HG03045 (cell line): ENCODE data around the gene UCHL3.

Source experiments
- ATAC-seq: cut with Tn5 transposase; IDR thresholded peaks from one replicate; pipeline ENCODE4 v1.9.1; 2021; ENCODE audit warnings: mild to moderate bottlenecking, moderate library complexity; ENCODE audit not compliant: unreplicated experiment

Gene UCHL3

GRCh38 chr13:75549262-75550158 is at the start of gene UCHL3:
Gene UCHL3 (plus strand): TSS chr13:75549791. CDS start chr13:75549821, 30 bp downstream.
- ATAC-seq = peak; percentile 97

GRCh38 chr13:75505327-75505726 is 44.3 kb upstream of the UCHL3 start:
- no peak for ATAC-seq

- no peak for ATAC-seq
These were observed 43.6 kb upstream of the UCHL3 start for GRCh38 chr13:75506018-75506417.

- ATAC-seq = no peak
These were observed 42.3 kb upstream of the UCHL3 start for GRCh38 chr13:75507027-75508001.

GRCh38 chr13:75508002-75508548 is 41.5 kb upstream of the UCHL3 start:
- ATAC-seq = no peak

- no peak for ATAC-seq
These were observed 38.5 kb upstream of the UCHL3 start for GRCh38 chr13:75511051-75511625.

- ATAC-seq = peak; percentile 86
These were observed 37.3 kb upstream of the UCHL3 start for GRCh38 chr13:75512253-75512652.

GRCh38 chr13:75513271-75513670 is 36.3 kb upstream of the UCHL3 start:
- no peak for ATAC-seq

GRCh38 chr13:75514080-75514995 is 35.3 kb upstream of the UCHL3 start:
- ATAC-seq = no peak

GRCh38 chr13:75518439-75519088 is 31.0 kb upstream of the UCHL3 start:
- no peak for ATAC-seq

GRCh38 chr13:75521956-75522355 is 27.6 kb upstream of the UCHL3 start:
- no peak for ATAC-seq

- no peak for ATAC-seq
These were observed 19.0 kb upstream of the UCHL3 start for GRCh38 chr13:75530549-75530961.

- ATAC-seq = no peak
These were observed 15.7 kb upstream of the UCHL3 start for GRCh38 chr13:75533861-75534260.

GRCh38 chr13:75537401-75538365 is 11.9 kb upstream of the UCHL3 start, which contains the start of gene COMMD6:
Gene COMMD6 (minus strand): TSS chr13:75537841. CDS start chr13:75537805, 36 bp downstream.
- peak; percentile 98 for ATAC-seq

- ATAC-seq = no peak
These were observed 8.3 kb upstream of the UCHL3 start for GRCh38 chr13:75541287-75541686.

GRCh38 chr13:75541961-75542360 is 7.6 kb upstream of the UCHL3 start:
- no peak for ATAC-seq

GRCh38 chr13:75544681-75545330 is 4.8 kb upstream of the UCHL3 start:
- no peak for ATAC-seq
